Lower lobe of right lung (tissue), 2 donors: ENCODE measurements around the gene MAGT1. TPM values are rescaled to one million over a fixed set of nuclear protein-coding genes. Genes with fewer than 3 reads are reported as not detected.

Experiments
- ATAC-seq, 2 donors: fragments of 200-7000 bp; cut with Tn5 transposase; one replicate each; pipeline ENCODE4 v1.9.1; 2020 to 2022; ENCODE audit warnings: mild to moderate bottlenecking in 2 of 2, moderate library complexity in 2 of 2
- DNase-seq: peaks from one replicate; pipeline ENCODE4 v3.0.0-alpha.2; 2020
- H3K27ac ChIP-seq: fragments of 200-600 bp; one replicate; pipeline ENCODE4 v1.8.0; 2022
- H3K27me3 ChIP-seq: fragments of 200-600 bp; one replicate; pipeline ENCODE4 v1.8.0; 2022; ENCODE audit warnings: low read depth
- H3K36me3 ChIP-seq: fragments of 200-600 bp; one replicate; pipeline ENCODE4 v1.8.0; 2022; ENCODE audit warnings: mild to moderate bottlenecking
- H3K4me1 ChIP-seq: fragments of 200-600 bp; one replicate; pipeline ENCODE4 v1.8.0; 2022
- H3K4me3 ChIP-seq: fragments of 200-600 bp; one replicate; pipeline ENCODE4 v1.8.0; 2022; ENCODE audit warnings: mild to moderate bottlenecking
- H3K9me3 ChIP-seq: fragments of 200-600 bp; one replicate; pipeline ENCODE4 v1.8.0; 2022
- intact Hi-C: fragments of 100-400 bp; cut with DNase I; formaldehyde crosslinking; loops from one replicate; pipeline ENCODE4 v1.11.0; 2022
- total RNA-seq: library from RNA; stranded (reverse); fragmentation: NEBNext Ultra II Directional; extraction: Animal tissue kit (Norgen Biotek cat#: 25700); gene quantifications from one replicate; pipeline ENCODE4 v1.2.1, GENCODE V29; 2021
- TF ChIP-seq, protein P1 (sequence below): fragments of 200-600 bp; IDR thresholded peaks from one replicate; pipeline ENCODE4 v1.8.0; 2022; ENCODE audit warnings: antibody characterized with exemption, mild to moderate bottlenecking
- donor health status: DM: no; HTN: yes; CAD: no; lungs with severe emphysema.

Gene MAGT1
- total RNA-seq, 1 donor from 2014 or later = 57.9 TPM

DNA sequence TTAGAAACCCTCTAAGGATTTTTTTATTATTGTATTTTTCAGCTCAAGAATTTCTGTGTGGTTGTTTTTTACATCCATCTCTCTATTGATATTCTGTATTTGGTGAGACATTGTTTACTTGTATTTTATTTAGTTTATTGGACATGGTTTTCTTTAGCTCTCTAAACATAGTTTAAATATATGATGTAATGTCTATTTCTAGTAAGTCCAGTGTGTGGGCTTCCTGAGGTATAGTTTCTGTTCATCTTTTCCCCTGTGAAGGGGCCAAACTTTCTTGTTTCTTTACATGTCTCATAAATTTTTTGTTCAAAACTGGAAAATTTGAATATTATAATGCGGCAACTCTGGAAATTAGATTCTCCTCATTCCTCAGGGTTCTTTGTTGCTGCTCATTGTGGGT lies 81.0 kb downstream of the MAGT1 start:
- intact Hi-C loops = no loop called here
- TF ChIP-seq, protein P1, sequence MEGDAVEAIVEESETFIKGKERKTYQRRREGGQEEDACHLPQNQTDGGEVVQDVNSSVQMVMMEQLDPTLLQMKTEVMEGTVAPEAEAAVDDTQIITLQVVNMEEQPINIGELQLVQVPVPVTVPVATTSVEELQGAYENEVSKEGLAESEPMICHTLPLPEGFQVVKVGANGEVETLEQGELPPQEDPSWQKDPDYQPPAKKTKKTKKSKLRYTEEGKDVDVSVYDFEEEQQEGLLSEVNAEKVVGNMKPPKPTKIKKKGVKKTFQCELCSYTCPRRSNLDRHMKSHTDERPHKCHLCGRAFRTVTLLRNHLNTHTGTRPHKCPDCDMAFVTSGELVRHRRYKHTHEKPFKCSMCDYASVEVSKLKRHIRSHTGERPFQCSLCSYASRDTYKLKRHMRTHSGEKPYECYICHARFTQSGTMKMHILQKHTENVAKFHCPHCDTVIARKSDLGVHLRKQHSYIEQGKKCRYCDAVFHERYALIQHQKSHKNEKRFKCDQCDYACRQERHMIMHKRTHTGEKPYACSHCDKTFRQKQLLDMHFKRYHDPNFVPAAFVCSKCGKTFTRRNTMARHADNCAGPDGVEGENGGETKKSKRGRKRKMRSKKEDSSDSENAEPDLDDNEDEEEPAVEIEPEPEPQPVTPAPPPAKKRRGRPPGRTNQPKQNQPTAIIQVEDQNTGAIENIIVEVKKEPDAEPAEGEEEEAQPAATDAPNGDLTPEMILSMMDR = no peak
- no peaks in the 10 kb centered on the region for H3K27me3 ChIP-seq
- H3K4me1 ChIP-seq = no peaks in the 10 kb centered on the region
- DNase-seq (no peak), ATAC-seq (no peak)
- H3K27ac ChIP-seq = no peak overlapping the region
- H3K9me3 ChIP-seq = no peaks in the 10 kb centered on the region
- no peaks in the 10 kb centered on the region for H3K36me3 ChIP-seq
- H3K4me3 ChIP-seq = no peak overlapping the region

GRCh38 chrX:77802201-77802600 lies 93.0 kb downstream of the MAGT1 start:
- ATAC-seq (no peak), DNase-seq (no peak)
- no peak overlapping the region for H3K4me3 ChIP-seq
- H3K27me3 ChIP-seq = no peaks in the 10 kb centered on the region
- H3K4me1 ChIP-seq = no peaks in the 10 kb centered on the region
- no peaks in the 10 kb centered on the region for H3K9me3 ChIP-seq
- no peaks in the 10 kb centered on the region for H3K36me3 ChIP-seq
- intact Hi-C loops = no loop called here
- H3K27ac ChIP-seq = no peak overlapping the region
- TF ChIP-seq, protein P1 = no peak

- no peak for ATAC-seq
- TF ChIP-seq, protein P1 = no peak
- H3K27ac ChIP-seq = no peak overlapping the region
Observed at GRCh38 chrX:77795124-77795523, 100.1 kb downstream of the MAGT1 start.

GRCh38 chrX:77793946-77794345 lies 101.3 kb downstream of the MAGT1 start:
- H3K9me3 ChIP-seq = no peaks in the 10 kb centered on the region
- no peak for DNase-seq
- TF ChIP-seq, protein P1 = no peak
- H3K27me3 ChIP-seq = no peaks in the 10 kb centered on the region
- H3K4me3 ChIP-seq = no peak overlapping the region
- intact Hi-C loops = no loop called here
- no peak for ATAC-seq
- no peak overlapping the region for H3K27ac ChIP-seq
- no peaks in the 10 kb centered on the region for H3K36me3 ChIP-seq
- H3K4me1 ChIP-seq = no peaks in the 10 kb centered on the region

More at GRCh38 chrX:77795124-77795523, 100.1 kb downstream of the MAGT1 start:
- H3K4me1 ChIP-seq = no peaks in the 10 kb centered on the region
- no peaks in the 10 kb centered on the region for H3K36me3 ChIP-seq
- H3K27me3 ChIP-seq = no peaks in the 10 kb centered on the region
- intact Hi-C loops = no loop called here
- H3K4me3 ChIP-seq = no peak overlapping the region
- H3K9me3 ChIP-seq = no peaks in the 10 kb centered on the region
- no peak for DNase-seq

GRCh38 chrX:77788050-77788449 lies 107.2 kb downstream of the MAGT1 start:
- H3K4me1 ChIP-seq = no peaks in the 10 kb centered on the region
- no peaks in the 10 kb centered on the region for H3K27me3 ChIP-seq
- DNase-seq (no peak), ATAC-seq (peak; percentile 42 to 69)
- peak overlapping the region; percentile 35 for H3K4me3 ChIP-seq
- TF ChIP-seq, protein P1 = no peak
- no peak overlapping the region for H3K27ac ChIP-seq
- intact Hi-C loops = no loop called here
- H3K36me3 ChIP-seq = no peaks in the 10 kb centered on the region
- H3K9me3 ChIP-seq = no peaks in the 10 kb centered on the region

DNA sequence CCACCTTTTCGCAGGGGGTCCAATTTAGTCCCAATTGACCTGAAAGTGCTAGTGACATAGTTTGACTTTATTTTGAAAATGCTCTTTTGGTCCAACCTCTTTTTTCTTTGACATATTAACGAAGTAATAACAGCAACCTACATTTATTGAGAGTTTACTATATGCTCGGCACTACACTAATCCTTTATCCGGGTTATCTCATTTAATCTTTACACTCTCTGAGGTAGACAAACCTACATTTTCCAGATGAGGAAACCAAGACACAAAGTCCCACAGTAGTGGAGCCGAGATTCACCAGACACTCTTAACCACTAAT lies 108.9 kb downstream of the MAGT1 start:
- H3K9me3 ChIP-seq = no peaks in the 10 kb centered on the region
- H3K27me3 ChIP-seq = no peaks in the 10 kb centered on the region
- intact Hi-C loops = no loop called here
- H3K4me3 ChIP-seq = peak overlapping the region; percentile 66
- TF ChIP-seq, protein P1 = no peak
- H3K36me3 ChIP-seq = no peaks in the 10 kb centered on the region
- DNase-seq = no peak
- peak in 1 of 2 donors; percentile 2 for ATAC-seq
- H3K4me1 ChIP-seq = no peaks in the 10 kb centered on the region
- peak overlapping the region; percentile 90 for H3K27ac ChIP-seq
